ENCODE results near the gene GNRH2.
"Not testable (repeated sequence)": the region's sequence is repeated elsewhere in the genome, so short reads cannot be mapped to it uniquely, and the experiment has no call there.

GNRH2 gene

GRCh38 chr20:3041854-3042409, 1.5 kb upstream of the GNRH2 start:
- in situ Hi-C loops (cut with MboI; ENCODE audit: low sequenced_read_pairs) = no loop called here

- in situ Hi-C loops (cut with MboI; ENCODE audit: low sequenced_read_pairs) = no loop called here
These were observed 797 bp upstream of the GNRH2 start for GRCh38 chr20:3042625-3043024.

GRCh38 chr20:3044336-3044965, 1.0 kb downstream of the GNRH2 start:
- in situ Hi-C loops (cut with MboI; ENCODE audit: low sequenced_read_pairs) = no loop called here

- in situ Hi-C loops (cut with MboI; ENCODE audit: low sequenced_read_pairs) = no loop called here
These were observed 1.8 kb downstream of the GNRH2 start for GRCh38 chr20:3045042-3045815.

- in situ Hi-C loops (cut with MboI; ENCODE audit: low sequenced_read_pairs) = no loop called here
These were observed 2.6 kb downstream of the GNRH2 start, which contains the start of gene MRPS26 for GRCh38 chr20:3045816-3046676. TSS of gene MRPS26 (plus strand) at chr20:3046052. CDS start at chr20:3046069, 17 bp downstream.

GRCh38 chr20:3046677-3047462, 3.4 kb downstream of the GNRH2 start:
- in situ Hi-C loops (cut with MboI; ENCODE audit: low sequenced_read_pairs) = no loop called here

- in situ Hi-C loops (cut with MboI; ENCODE audit: low sequenced_read_pairs) = no loop called here
These were observed 4.3 kb downstream of the GNRH2 start for GRCh38 chr20:3047486-3048419.

GRCh38 chr20:3051385-3052019, 8.1 kb downstream of the GNRH2 start:
- in situ Hi-C loops (cut with MboI; ENCODE audit: low sequenced_read_pairs) = no loop called here

GRCh38 chr20:3059489-3059888, 16.1 kb downstream of the GNRH2 start:
- in situ Hi-C loops (cut with MboI; ENCODE audit: low sequenced_read_pairs) = no loop called here

GRCh38 chr20:3064119-3064518, 20.7 kb downstream of the GNRH2 start:
- in situ Hi-C loops (cut with MboI; ENCODE audit: low sequenced_read_pairs) = not testable (repeated sequence)

GRCh38 chr20:3067139-3068014, 24.0 kb downstream of the GNRH2 start:
- in situ Hi-C loops (cut with MboI; ENCODE audit: low sequenced_read_pairs) = no loop called here

GRCh38 chr20:3068075-3068474, 24.7 kb downstream of the GNRH2 start:
- in situ Hi-C loops (cut with MboI; ENCODE audit: low sequenced_read_pairs) = no loop called here

- in situ Hi-C loops (cut with MboI; ENCODE audit: low sequenced_read_pairs) = no loop called here
These were observed 25.8 kb downstream of the GNRH2 start for GRCh38 chr20:3068986-3069900.

- in situ Hi-C loops (cut with MboI; ENCODE audit: low sequenced_read_pairs) = no loop called here
These were observed 27.3 kb downstream of the GNRH2 start for GRCh38 chr20:3070725-3071124.

GRCh38 chr20:3071266-3071609, 27.8 kb downstream of the GNRH2 start:
- in situ Hi-C loops (cut with MboI; ENCODE audit: low sequenced_read_pairs) = no loop called here

- in situ Hi-C loops (cut with MboI; ENCODE audit: low sequenced_read_pairs) = no loop called here
These were observed 28.4 kb downstream of the GNRH2 start, which contains the start of gene OXT for GRCh38 chr20:3071610-3072529. TSS of gene OXT (plus strand) at chr20:3071620. CDS start at chr20:3071656, 36 bp downstream.
